AG09309 (cell line): ENCODE measurements around the gene MRGPRF.

ENCODE experiments used
- DNase-seq: peaks from one replicate; pipeline ENCODE4 v3.0.0-alpha.2; 2010; ENCODE audit warnings: low read depth
- H3K4me3 ChIP-seq: 2 replicates; pipeline ENCODE4 v1.5.1; 2011; ENCODE audit warnings: mild to moderate bottlenecking, low read depth, low read length, moderate library complexity; ENCODE audit not compliant: control insufficient read depth
- CTCF ChIP-seq: IDR thresholded peaks from 2 replicates; pipeline ENCODE4 v1.5.1; 2011; ENCODE audit warnings: mild to moderate bottlenecking, low read depth, low read length, inconsistent platforms; ENCODE audit not compliant: insufficient read depth, control insufficient read depth; ENCODE audit errors: missing control alignments

MRGPRF gene

DNA sequence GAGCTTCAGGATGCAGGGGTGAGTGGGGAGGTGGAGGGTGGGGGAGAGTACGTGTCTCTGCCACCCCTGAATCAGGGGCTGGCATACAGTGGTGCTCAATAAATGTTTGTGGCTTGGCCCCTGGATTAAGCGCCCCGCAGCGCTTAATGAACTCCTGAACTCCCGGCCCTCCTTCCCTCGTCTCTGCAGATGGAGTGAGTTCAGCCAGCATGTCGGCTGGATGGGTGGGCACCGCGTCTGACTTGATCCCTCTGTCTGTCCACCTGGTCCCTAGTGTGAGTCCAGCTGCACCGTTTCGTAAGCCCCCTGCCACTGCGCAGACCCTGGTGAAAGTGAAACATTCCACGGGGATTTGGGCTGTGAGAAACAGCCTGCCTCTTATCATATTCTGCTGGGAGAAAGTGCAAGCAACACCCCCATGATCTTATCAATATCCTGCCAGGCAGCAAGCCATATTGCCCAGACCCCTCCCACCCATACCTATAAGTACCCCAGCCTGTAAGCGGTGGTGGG is 20.2 kb downstream of the MRGPRF start:
- no peak for DNase-seq
- no peak overlapping the region for H3K4me3 ChIP-seq
- no peak for TF ChIP-seq CTCF

- TF ChIP-seq CTCF: no peak
- no peak for DNase-seq
Measured at GRCh38 chr11:68990995-68991780, 21.9 kb downstream of the MRGPRF start.

GRCh38 chr11:68989936-68990606 is 23.0 kb downstream of the MRGPRF start:
- H3K4me3 ChIP-seq: no peak overlapping the region
- no peak for TF ChIP-seq CTCF
- no peak for DNase-seq

More at GRCh38 chr11:68990995-68991780, 21.9 kb downstream of the MRGPRF start:
- H3K4me3 ChIP-seq: no peak overlapping the region

GRCh38 chr11:68988491-68988890 is 24.6 kb downstream of the MRGPRF start:
- DNase-seq: no peak
- no peak for TF ChIP-seq CTCF

DNA sequence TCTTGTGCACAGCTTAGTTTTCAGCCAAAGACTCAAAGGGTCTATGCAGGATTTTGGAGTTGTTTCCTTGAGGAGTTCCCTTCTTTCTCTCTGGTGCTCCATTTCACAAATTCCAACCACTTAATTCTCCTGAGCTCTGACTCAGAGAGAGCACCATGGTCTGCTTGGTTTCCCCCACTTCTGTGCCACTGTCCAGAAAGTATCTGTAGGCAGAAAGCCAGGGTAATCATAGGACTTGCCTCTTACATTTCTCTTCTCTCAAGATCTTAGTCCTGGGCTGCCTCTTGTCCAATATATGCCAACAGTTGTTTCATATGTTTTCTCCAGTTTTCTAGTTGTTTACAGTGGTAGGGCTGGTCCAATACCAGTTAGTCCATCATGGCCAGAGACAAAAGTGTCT is 25.8 kb downstream of the MRGPRF start:
- DNase-seq: no peak
- H3K4me3 ChIP-seq: no peak overlapping the region
- no peak for TF ChIP-seq CTCF

More at GRCh38 chr11:68988491-68988890, 24.6 kb downstream of the MRGPRF start:
- H3K4me3 ChIP-seq: no peak overlapping the region

GRCh38 chr11:68983801-68984200 is 29.2 kb downstream of the MRGPRF start:
- DNase-seq: no peak
- no peak overlapping the region for H3K4me3 ChIP-seq
- no peak for TF ChIP-seq CTCF
